ENCODE data around the gene MYL6B.

DNA sequence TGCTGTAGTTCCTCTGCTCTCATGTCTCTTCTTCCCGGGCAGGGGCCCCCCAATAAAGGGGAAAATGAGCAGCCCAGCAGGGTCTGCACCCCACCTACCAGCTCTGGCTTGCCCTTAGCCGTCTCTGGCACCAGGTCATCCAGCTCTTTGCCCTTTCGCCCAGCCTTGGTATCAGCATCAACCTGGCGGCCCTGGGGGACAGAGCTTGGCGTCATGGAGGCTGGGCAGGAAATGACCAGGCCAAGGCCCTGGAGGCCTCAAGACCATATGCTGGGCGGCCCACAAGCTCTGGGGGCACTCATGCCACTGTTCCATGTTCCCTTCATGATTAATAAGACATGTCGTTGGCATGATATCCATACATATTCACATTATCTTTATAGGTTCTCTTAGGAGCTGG is 20.5 kb downstream of the MYL6B start:
- TF ChIP-seq POLR2AphosphoS5 (IDR thresholded peaks at IDR 0.05), result no peak
- TF ChIP-seq CTCF (IDR thresholded peaks at IDR 0.05), result no peak
- no peak for TF ChIP-seq POLR2A (IDR thresholded peaks at IDR 0.05)

Measured in breast epithelium (tissue), 3 donors.